SK-N-SH (cell line): Measurements from ENCODE around the gene FRMD4B. TPM values are rescaled to one million over a fixed set of nuclear protein-coding genes. Genes with fewer than 3 reads are reported as not detected.
A peak's percentile ranks its signal among the peaks of the same experiment; 100 is the strongest.

Experiments
- CTCF ChIA-PET: fragments of 300-600, 350-600 bp; formaldehyde crosslinking; extraction: SDS; loops from one replicate; lab custom pipeline; 2021; lab: Yijun Ruan, JAX
- POLR2A ChIA-PET: fragments of 350-600 bp; sonication (Branson Sonifier 250); formaldehyde crosslinking; extraction: SDS; loops from one replicate; lab custom pipeline; 2020; ENCODE audit warnings: antibody characterized with exemption, inconsistent platforms; lab: Yijun Ruan, JAX
- DNase-seq: peaks from one replicate; pipeline ENCODE4 v3.0.0; 2012
- H2AFZ ChIP-seq: fragments of 200-600 bp; sonication (generic); 2 replicates; pipeline ENCODE4 v1.8.1; 2016; ENCODE audit warnings: antibody characterized with exemption, mild to moderate bottlenecking, low read depth
- H3F3A ChIP-seq: fragments of 200-600 bp; sonication (generic); replicated peaks from 2 replicates; pipeline ENCODE3; 2016; ENCODE audit warnings: antibody characterized with exemption, mild to moderate bottlenecking; ENCODE audit not compliant: insufficient read depth
- H3K27ac ChIP-seq, 2 experiments: fragments of 200-500 bp in 1 of 2; fragments of 200-600 bp in 1 of 2; sonication (Bioruptor generic) in 1 of 2; sonication (generic), shearing (Covaris generic) in 1 of 2; 2 replicates each; pipeline versions ENCODE4 v1.5.1 to v1.6.1; 2014 to 2016; ENCODE audit warnings: low read depth in 2 of 2, inconsistent platforms in 1 of 2, low read length in 1 of 2, mild to moderate bottlenecking in 1 of 2, mixed read lengths in 1 of 2
- H3K27me3 ChIP-seq: fragments of 200-600 bp; sonication (generic), shearing (Covaris generic); 2 replicates; pipeline ENCODE4 v1.6.1; 2016; ENCODE audit warnings: mixed run types; ENCODE audit not compliant: insufficient read depth
- H3K36me3 ChIP-seq, 2 experiments: fragments of 200-500 bp in 1 of 2; fragments of 200-600 bp in 1 of 2; sonication (Bioruptor generic) in 1 of 2; sonication (generic) in 1 of 2; replicated peaks in 1 of 2; 2 replicates each; pipeline versions ENCODE3 to v1.5.1; 2014 to 2016; ENCODE audit warnings: low read length in 1 of 2, mild to moderate bottlenecking in 1 of 2; ENCODE audit not compliant: insufficient read depth in 2 of 2, control insufficient read depth in 1 of 2
- H3K4me1 ChIP-seq, 2 experiments: fragments of 200-500 bp in 1 of 2; fragments of 200-600 bp in 1 of 2; sonication (Bioruptor generic) in 1 of 2; sonication (generic), shearing (Covaris generic) in 1 of 2; 2 replicates each; pipeline versions ENCODE4 v1.5.1 to v1.6.1; 2014 to 2016; ENCODE audit warnings: low read depth in 1 of 2, low read length in 1 of 2, mixed run types in 1 of 2; ENCODE audit not compliant: insufficient read depth in 2 of 2, control insufficient read depth in 1 of 2
- H3K4me2 ChIP-seq: fragments of 200-600 bp; sonication (generic), shearing (Covaris generic); 2 replicates; pipeline ENCODE4 v1.6.1; 2017; ENCODE audit warnings: mixed run types
- H3K4me3 ChIP-seq, 2 experiments: fragments of 200-500 bp in 1 of 2; fragments of 200-600 bp in 1 of 2; sonication (Bioruptor generic) in 1 of 2; sonication (generic), shearing (Covaris generic) in 1 of 2; 2 replicates each; pipeline versions ENCODE4 v1.5.1 to v1.8.1; 2014 to 2016; ENCODE audit warnings: low read depth in 2 of 2, inconsistent platforms in 1 of 2, low read length in 1 of 2, mild to moderate bottlenecking in 1 of 2, mixed read lengths in 1 of 2, moderate library complexity in 1 of 2
- H3K79me2 ChIP-seq: fragments of 200-600 bp; sonication (generic); 2 replicates; pipeline ENCODE4 v1.8.1; 2017; ENCODE audit warnings: mild to moderate bottlenecking; ENCODE audit not compliant: insufficient read depth
- H3K9ac ChIP-seq: fragments of 200-600 bp; sonication (generic); 2 replicates; pipeline ENCODE4 v1.6.1; 2017; ENCODE audit warnings: mixed run types
- H3K9me2 ChIP-seq: fragments of 200-600 bp; sonication (generic); 2 replicates; pipeline ENCODE4 v1.6.1; 2017; ENCODE audit warnings: mixed run types
- H3K9me3 ChIP-seq: fragments of 200-600 bp; sonication (generic); 2 replicates; pipeline ENCODE4 v1.6.1; 2017; ENCODE audit warnings: mixed run types, mild to moderate bottlenecking, moderate library complexity
- H4K20me1 ChIP-seq: fragments of 200-600 bp; sonication (generic); 2 replicates; pipeline ENCODE4 v1.6.1; 2017; ENCODE audit warnings: mild to moderate bottlenecking, mixed run types; ENCODE audit not compliant: insufficient read depth
- CTCF ChIP-seq: fragments of 200-600 bp; sonication (generic); IDR thresholded peaks from 2 replicates; pipeline ENCODE4 v1.6.1; 2017; ENCODE audit warnings: antibody characterized with exemption, mild to moderate bottlenecking, moderate library complexity
- ELF1 ChIP-seq: IDR thresholded peaks from 2 replicates; pipeline ENCODE4 v1.4.0; 2012
- EP300 ChIP-seq, 2 experiments: IDR thresholded peaks; 2 replicates each; pipeline versions ENCODE4 v1.4.0 to v1.6.1; 2012; ENCODE audit warnings: borderline replicate concordance in 1 of 2, low read depth in 1 of 2, low read length in 1 of 2
- FOSL2 ChIP-seq: IDR thresholded peaks from 2 replicates; pipeline ENCODE4 v1.4.0; 2012; ENCODE audit warnings: low read depth, mild to moderate bottlenecking, moderate library complexity, borderline replicate concordance
- FOXM1 ChIP-seq: IDR thresholded peaks from 2 replicates; pipeline ENCODE4 v1.4.0; 2012; ENCODE audit warnings: low read depth, mild to moderate bottlenecking
- GATA2 ChIP-seq: sonication (generic); formaldehyde crosslinking; IDR thresholded peaks from 2 replicates; pipeline ENCODE4 v1.5.0; 2020; ENCODE audit warnings: mild to moderate bottlenecking, missing genetic modification reagents
- JUND ChIP-seq: IDR thresholded peaks from 2 replicates; pipeline ENCODE4 v1.4.0; 2012
- MAX ChIP-seq: IDR thresholded peaks from 2 replicates; pipeline ENCODE4 v1.4.0; 2012; ENCODE audit warnings: low read depth
- MEF2A ChIP-seq: IDR thresholded peaks from 2 replicates; pipeline ENCODE4 v1.4.0; 2012; ENCODE audit warnings: low read depth, borderline replicate concordance
- MXI1 ChIP-seq: IDR thresholded peaks from 2 replicates; pipeline ENCODE4 v1.6.1; 2012; ENCODE audit warnings: mild to moderate bottlenecking, low read depth, low read length, improper control_type of control experiment
- NRF1 ChIP-seq: IDR thresholded peaks from 2 replicates; pipeline ENCODE4 v1.6.1; 2012; ENCODE audit warnings: low read depth, mild to moderate bottlenecking, low read length
- PBX3 ChIP-seq: IDR thresholded peaks from 2 replicates; pipeline ENCODE4; 2012
- REST ChIP-seq: IDR thresholded peaks from 2 replicates; pipeline ENCODE4 v1.6.1; 2012; ENCODE audit warnings: mild to moderate bottlenecking, low read depth, low read length, moderate library complexity
- RFX5 ChIP-seq: IDR thresholded peaks from 2 replicates; pipeline ENCODE4 v1.6.1; 2012; ENCODE audit warnings: mild to moderate bottlenecking, improper control_type of control experiment, low read length
- TEAD4 ChIP-seq: IDR thresholded peaks from 2 replicates; pipeline ENCODE4 v1.4.0; 2012; ENCODE audit warnings: mild to moderate bottlenecking, borderline replicate concordance; ENCODE audit not compliant: insufficient read depth
- YY1 ChIP-seq: IDR thresholded peaks from 2 replicates; pipeline ENCODE4 v1.4.0; 2012; ENCODE audit warnings: low read depth, mild to moderate bottlenecking
- WGBS: methylation state at CpG from one replicate; pipeline ENCODE4 v1.1.6; 2017; ENCODE audit warnings: low lambda C conversion rate; 5-methylcytosine and 5-hydroxymethylcytosine counted together
- polyA plus RNA-seq, 3 experiments: library from polyadenylated mRNA; depleted of rRNA; stranded (reverse); fragments of >200 nt; gene quantifications; 2 replicates each; pipeline ENCODE4 v1.2.3, GENCODE V29; 2012

Gene FRMD4B
- polyA plus RNA-seq, 1 of the 3 experiments (the other 2 are of a cell fraction): 0.53 TPM

- Histone ChIP-seq H3K27ac (no peak overlapping the region), H3K4me2 (no peak overlapping the region), H3K9ac (no peak overlapping the region), H3K36me3 (no peaks in the 10 kb centered on the region), H3K9me2 (no peaks in the 10 kb centered on the region), H3K79me2 (no peaks in the 10 kb centered on the region), H3K4me3 (no peak overlapping the region), H3F3A (peaks cover 6% of the 10 kb centered on the region), H3K4me1 (no peaks in the 10 kb centered on the region), H2AFZ (no peak overlapping the region), H3K27me3 (no peaks in the 10 kb centered on the region), H4K20me1 (no peaks in the 10 kb centered on the region), H3K9me3 (no peaks in the 10 kb centered on the region)
- WGBS: 55% methylated on average over 8 of the region's 8 CpGs
- TF ChIP-seq CTCF (no peak), FOSL2 (0 out of 2 replicates have a peak, but pooled peaks have one; percentile 14)
- POLR2A ChIA-PET: no interaction called here
- no peak for DNase-seq
- CTCF ChIA-PET: no interaction called here
Observed at GRCh38 chr3:69204315-69204957, 181.5 kb downstream of the FRMD4B start.

GRCh38 chr3:69203631-69204314 is 182.1 kb downstream of the FRMD4B start:
- no peaks in the 10 kb centered on the region for H3K36me3 ChIP-seq
- H3K9ac ChIP-seq: no peak overlapping the region
- 61% methylated on average over 5 of the region's 5 CpGs for WGBS
- H3F3A ChIP-seq: peaks cover 6% of the 10 kb centered on the region
- no peak for DNase-seq
- H3K79me2 ChIP-seq: no peaks in the 10 kb centered on the region
- no peak overlapping the region for H2AFZ ChIP-seq
- H4K20me1 ChIP-seq: no peaks in the 10 kb centered on the region
- H3K27ac ChIP-seq: no peak overlapping the region
- POLR2A ChIA-PET: no interaction called here
- no peaks in the 10 kb centered on the region for H3K27me3 ChIP-seq
- no peaks in the 10 kb centered on the region for H3K4me1 ChIP-seq
- H3K4me3 ChIP-seq: no peak overlapping the region
- H3K9me2 ChIP-seq: no peaks in the 10 kb centered on the region
- no peaks in the 10 kb centered on the region for H3K9me3 ChIP-seq
- CTCF ChIA-PET: no interaction called here
- H3K4me2 ChIP-seq: no peak overlapping the region
- TF ChIP-seq ELF1 (no peak), TEAD4 (no peak), JUND (no peak), GATA2 (CRISPR knock-in tag) (no peak), FOSL2 (no peak), YY1 (no peak), NRF1 (no peak), MEF2A (no peak), RFX5 (no peak), MAX (no peak), REST (no peak), MXI1 (no peak), EP300 (IDR thresholded peaks at IDR 0.05; ENCODE audit: borderline replicate concordance in 1 of 2, low read depth in 1 of 2, low read length in 1 of 2) (no peak), PBX3 (no peak), FOXM1 (no peak)
